ENCODE measurements around the gene SEPTIN12.

SEPTIN12 gene

DNA sequence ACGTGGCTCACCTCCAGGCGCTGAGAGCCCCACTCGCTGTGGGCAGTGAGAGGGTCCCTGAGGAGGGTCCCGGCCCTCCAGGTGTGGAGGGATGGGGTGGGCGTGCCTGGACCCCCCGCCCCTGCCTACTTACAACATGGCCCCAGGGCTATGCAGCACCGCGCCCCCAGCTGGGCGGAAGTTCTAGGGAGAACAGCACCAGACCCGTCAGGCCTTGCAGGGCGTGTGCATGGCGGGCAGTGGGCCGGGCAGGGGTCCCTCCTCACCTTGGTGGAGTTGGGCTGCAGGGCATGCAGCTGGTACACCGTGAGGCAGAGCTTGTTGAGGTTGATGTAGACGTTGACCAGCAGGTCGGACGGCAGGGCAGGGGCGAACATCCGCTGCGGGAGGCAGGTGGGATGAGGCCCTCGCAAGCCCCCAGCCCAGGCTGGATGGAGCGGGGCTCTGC lies 9.7 kb upstream of the SEPTIN12 start:
- Histone ChIP-seq H3K27me3 (ENCODE audit: control insufficient read depth in 1 of 2, insufficient read depth in 2 of 2, low read length in 2 of 2) (no peaks in the 10 kb centered on the region), H3K9ac (ENCODE audit: low read depth in 1 of 2, low read length in 2 of 2) (no peak overlapping the region), H3K4me3 (ENCODE audit: low read depth in 1 of 2, low read length in 2 of 2) (no peak overlapping the region), H3K27ac (ENCODE audit: low read depth, low read length) (no peak overlapping the region), H3K4me1 (ENCODE audit: control insufficient read depth in 1 of 2, insufficient read depth in 2 of 2, low read length in 2 of 2) (peaks cover 29 to 32% of the 10 kb centered on the region in 2 donors), H3K9me3 (ENCODE audit: control insufficient read depth in 1 of 2, low read length in 2 of 2) (no peaks in the 10 kb centered on the region), H3K36me3 (ENCODE audit: control insufficient read depth in 1 of 2, insufficient read depth in 2 of 2, low read length in 2 of 2) (peaks cover 0 to 15% of the 10 kb centered on the region in 2 donors)

DNA sequence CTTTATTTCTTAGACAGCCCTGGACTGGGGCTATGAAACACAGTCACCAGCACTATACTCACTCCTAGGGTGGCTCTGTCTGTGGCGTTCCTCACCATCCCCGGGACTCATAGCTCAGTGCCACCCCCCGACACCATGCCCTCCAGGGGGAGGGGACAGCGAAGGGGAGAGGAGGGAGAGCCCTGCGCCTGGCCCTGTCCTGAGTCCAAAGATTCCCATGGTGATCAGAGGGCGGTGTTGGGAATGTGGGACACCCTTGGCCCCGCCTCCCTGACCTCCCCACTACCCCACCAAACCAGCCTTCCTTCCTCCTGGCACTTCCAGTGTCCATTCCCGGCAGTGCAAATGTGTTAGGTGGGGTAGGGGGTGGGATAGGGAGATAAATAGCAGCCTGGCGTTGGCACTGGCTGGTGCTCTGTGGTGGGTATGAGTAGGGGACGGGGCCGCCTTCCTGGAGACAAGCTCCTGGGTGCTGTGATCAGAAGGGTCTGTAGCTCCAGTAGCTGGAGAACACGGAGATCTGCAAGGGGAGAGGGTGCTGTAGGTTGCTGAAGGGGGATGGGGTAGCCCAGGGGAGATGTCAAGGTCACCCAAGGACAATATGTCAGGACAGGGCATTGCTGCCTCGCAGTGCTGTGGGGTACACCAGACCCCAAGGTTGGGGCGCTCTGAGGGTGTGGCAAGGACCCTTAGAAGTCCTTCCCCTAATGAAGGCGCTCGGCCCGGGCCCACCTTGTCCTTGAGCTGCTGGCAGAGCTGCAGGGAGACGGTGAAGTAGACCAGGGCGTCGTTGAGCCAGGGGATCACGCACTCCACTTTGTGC lies 9.0 kb upstream of the SEPTIN12 start:
- Histone ChIP-seq H3K36me3 (ENCODE audit: control insufficient read depth in 1 of 2, insufficient read depth in 2 of 2, low read length in 2 of 2) (peaks cover 0 to 15% of the 10 kb centered on the region in 2 donors), H3K9ac (ENCODE audit: low read depth in 1 of 2, low read length in 2 of 2) (no peak overlapping the region), H3K27me3 (ENCODE audit: control insufficient read depth in 1 of 2, insufficient read depth in 2 of 2, low read length in 2 of 2) (no peaks in the 10 kb centered on the region), H3K9me3 (ENCODE audit: control insufficient read depth in 1 of 2, low read length in 2 of 2) (no peaks in the 10 kb centered on the region), H3K27ac (ENCODE audit: low read depth, low read length) (no peak overlapping the region), H3K4me3 (ENCODE audit: low read depth in 1 of 2, low read length in 2 of 2) (peak overlapping the region; percentile 24 to 36), H3K4me1 (ENCODE audit: control insufficient read depth in 1 of 2, insufficient read depth in 2 of 2, low read length in 2 of 2) (peaks cover 29 to 32% of the 10 kb centered on the region in 2 donors)

- Histone ChIP-seq H3K9ac (ENCODE audit: low read depth in 1 of 2, low read length in 2 of 2) (peak overlapping the region; percentile 72 to 77), H3K27ac (ENCODE audit: low read depth, low read length) (peak overlapping the region; percentile 70), H3K27me3 (ENCODE audit: control insufficient read depth in 1 of 2, insufficient read depth in 2 of 2, low read length in 2 of 2) (no peaks in the 10 kb centered on the region), H3K4me1 (ENCODE audit: control insufficient read depth in 1 of 2, insufficient read depth in 2 of 2, low read length in 2 of 2) (peaks cover 19 to 23% of the 10 kb centered on the region in 2 donors), H3K36me3 (ENCODE audit: control insufficient read depth in 1 of 2, insufficient read depth in 2 of 2, low read length in 2 of 2) (peaks cover 0 to 15% of the 10 kb centered on the region in 2 donors), H3K4me3 (ENCODE audit: low read depth in 1 of 2, low read length in 2 of 2) (peak overlapping the region; percentile 79 to 81), H3K9me3 (ENCODE audit: control insufficient read depth in 1 of 2, low read length in 2 of 2) (no peaks in the 10 kb centered on the region)
Measured at GRCh38 chr16:4795828-4796572, 7.9 kb upstream of the SEPTIN12 start.

DNA sequence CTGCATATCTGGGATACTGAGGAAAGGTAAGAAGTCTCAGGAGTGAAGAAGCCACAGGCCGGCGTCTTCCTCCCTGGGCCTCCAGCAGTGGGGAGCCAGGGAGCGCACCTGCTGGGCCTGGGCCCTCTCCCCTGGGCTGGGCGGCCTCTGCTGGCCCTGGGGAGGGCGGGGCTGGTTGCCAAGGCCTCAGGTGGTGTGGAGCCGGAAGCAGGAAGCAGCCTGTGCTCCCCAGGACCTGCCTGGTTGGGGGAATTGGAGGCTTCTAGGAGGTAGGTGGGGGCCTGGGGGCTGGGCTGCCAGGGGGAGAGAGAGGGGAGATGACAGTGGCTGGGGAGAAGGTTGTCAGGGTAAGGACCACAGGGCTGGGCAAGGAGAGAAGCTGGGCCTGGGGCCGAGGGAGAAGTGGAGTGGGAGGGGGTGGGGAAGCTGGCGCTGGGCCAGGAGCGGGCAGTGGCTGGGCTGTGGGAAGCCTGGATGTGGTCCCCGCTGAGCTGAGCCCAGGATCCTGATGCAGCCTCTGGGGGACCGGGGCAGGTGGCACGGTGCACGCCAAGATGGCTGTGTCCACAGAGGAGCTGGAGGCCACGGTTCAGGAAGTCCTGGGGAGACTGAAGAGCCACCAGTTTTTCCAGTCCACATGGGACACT lies 7.2 kb upstream of the SEPTIN12 start, which contains the start of gene SMIM22:
TSS of gene SMIM22 (plus strand) at position 189 of the 647 bp plus-strand sequence. CDS start at position 555, 366 bp downstream.
- H3K9ac ChIP-seq (ENCODE audit: low read depth in 1 of 2, low read length in 2 of 2), result peak within 1 kb of the TSS; percentile 72 to 77
- H3K27me3 ChIP-seq (ENCODE audit: control insufficient read depth in 1 of 2, insufficient read depth in 2 of 2, low read length in 2 of 2), result no peaks in the 10 kb centered on the region
- peak within 1 kb of the TSS; percentile 70 for H3K27ac ChIP-seq (ENCODE audit: low read depth, low read length)
- H3K36me3 ChIP-seq (ENCODE audit: control insufficient read depth in 1 of 2, insufficient read depth in 2 of 2, low read length in 2 of 2), result peaks cover 0 to 15% of the 10 kb centered on the region in 2 donors
- peaks cover 12 to 16% of the 10 kb centered on the region in 2 donors for H3K4me1 ChIP-seq (ENCODE audit: control insufficient read depth in 1 of 2, insufficient read depth in 2 of 2, low read length in 2 of 2)
- H3K9me3 ChIP-seq (ENCODE audit: control insufficient read depth in 1 of 2, low read length in 2 of 2), result no peaks in the 10 kb centered on the region
- H3K4me3 ChIP-seq (ENCODE audit: low read depth in 1 of 2, low read length in 2 of 2), result peak within 1 kb of the TSS; percentile 79 to 81

- peaks cover 0 to 7% of the 10 kb centered on the region in 2 donors for H3K36me3 ChIP-seq (ENCODE audit: control insufficient read depth in 1 of 2, insufficient read depth in 2 of 2, low read length in 2 of 2)
- no peak overlapping the region for H3K4me3 ChIP-seq (ENCODE audit: low read depth in 1 of 2, low read length in 2 of 2)
- H3K9ac ChIP-seq (ENCODE audit: low read depth in 1 of 2, low read length in 2 of 2), result no peak overlapping the region
- no peaks in the 10 kb centered on the region for H3K9me3 ChIP-seq (ENCODE audit: control insufficient read depth in 1 of 2, low read length in 2 of 2)
- H3K27me3 ChIP-seq (ENCODE audit: control insufficient read depth in 1 of 2, insufficient read depth in 2 of 2, low read length in 2 of 2), result no peaks in the 10 kb centered on the region
- H3K27ac ChIP-seq (ENCODE audit: low read depth, low read length), result no peak overlapping the region
- H3K4me1 ChIP-seq (ENCODE audit: control insufficient read depth in 1 of 2, insufficient read depth in 2 of 2, low read length in 2 of 2), result peaks cover 10 to 13% of the 10 kb centered on the region in 2 donors
Measured at GRCh38 chr16:4792951-4793513, 4.9 kb upstream of the SEPTIN12 start.

DNA sequence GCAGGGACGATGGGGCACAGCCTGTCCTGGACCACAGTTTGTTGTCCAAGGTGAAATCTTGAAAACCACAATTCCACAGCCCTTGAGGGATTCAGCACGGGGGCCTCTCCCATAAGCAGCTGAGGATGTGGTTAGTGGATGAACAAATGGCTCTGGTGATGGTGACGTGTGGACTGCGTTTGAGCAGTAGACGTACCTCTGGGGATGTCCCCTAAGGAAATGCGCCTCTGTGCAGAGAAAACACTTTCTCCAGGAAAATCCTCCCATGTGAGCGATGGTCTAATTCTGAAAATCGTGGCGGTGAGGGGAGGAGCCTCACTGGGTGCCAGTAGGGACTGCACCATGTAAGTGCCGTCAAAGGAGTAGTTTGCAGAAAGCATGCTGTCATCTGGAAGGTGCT lies 2.7 kb upstream of the SEPTIN12 start:
- Histone ChIP-seq H3K27me3 (ENCODE audit: control insufficient read depth in 1 of 2, insufficient read depth in 2 of 2, low read length in 2 of 2) (no peaks in the 10 kb centered on the region), H3K9ac (ENCODE audit: low read depth in 1 of 2, low read length in 2 of 2) (no peak overlapping the region), H3K27ac (ENCODE audit: low read depth, low read length) (no peak overlapping the region), H3K36me3 (ENCODE audit: control insufficient read depth in 1 of 2, insufficient read depth in 2 of 2, low read length in 2 of 2) (no peaks in the 10 kb centered on the region), H3K4me1 (ENCODE audit: control insufficient read depth in 1 of 2, insufficient read depth in 2 of 2, low read length in 2 of 2) (peaks cover 5 to 7% of the 10 kb centered on the region in 2 donors), H3K9me3 (ENCODE audit: control insufficient read depth in 1 of 2, low read length in 2 of 2) (no peaks in the 10 kb centered on the region), H3K4me3 (ENCODE audit: low read depth in 1 of 2, low read length in 2 of 2) (no peak overlapping the region)

DNA sequence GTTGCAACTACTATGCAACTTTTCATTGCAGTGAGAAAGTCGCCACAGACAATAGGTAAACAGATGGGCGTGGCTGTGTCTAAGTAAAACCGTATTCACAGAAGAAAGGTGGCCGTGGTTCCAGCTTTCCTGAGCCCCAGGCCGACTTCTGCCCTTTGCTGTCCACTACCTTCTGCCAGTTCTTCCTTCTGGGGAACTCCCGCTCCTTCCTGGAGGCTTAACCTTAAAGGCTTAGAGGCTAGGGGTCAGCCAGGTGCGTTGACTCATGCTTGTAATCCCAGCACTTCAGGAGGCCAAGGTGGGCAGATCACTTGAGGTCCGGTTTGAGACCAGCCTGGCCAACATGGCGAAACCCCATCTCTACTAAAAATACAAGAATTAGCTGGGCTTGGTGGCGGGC lies 2.1 kb upstream of the SEPTIN12 start:
- H3K4me3 ChIP-seq (ENCODE audit: low read depth in 1 of 2, low read length in 2 of 2), result no peak overlapping the region
- H3K27me3 ChIP-seq (ENCODE audit: control insufficient read depth in 1 of 2, insufficient read depth in 2 of 2, low read length in 2 of 2), result no peaks in the 10 kb centered on the region
- H3K9ac ChIP-seq (ENCODE audit: low read depth in 1 of 2, low read length in 2 of 2), result no peak overlapping the region
- no peaks in the 10 kb centered on the region for H3K36me3 ChIP-seq (ENCODE audit: control insufficient read depth in 1 of 2, insufficient read depth in 2 of 2, low read length in 2 of 2)
- H3K27ac ChIP-seq (ENCODE audit: low read depth, low read length), result no peak overlapping the region
- H3K9me3 ChIP-seq (ENCODE audit: control insufficient read depth in 1 of 2, low read length in 2 of 2), result no peaks in the 10 kb centered on the region
- peaks cover 5 to 7% of the 10 kb centered on the region in 2 donors for H3K4me1 ChIP-seq (ENCODE audit: control insufficient read depth in 1 of 2, insufficient read depth in 2 of 2, low read length in 2 of 2)

DNA sequence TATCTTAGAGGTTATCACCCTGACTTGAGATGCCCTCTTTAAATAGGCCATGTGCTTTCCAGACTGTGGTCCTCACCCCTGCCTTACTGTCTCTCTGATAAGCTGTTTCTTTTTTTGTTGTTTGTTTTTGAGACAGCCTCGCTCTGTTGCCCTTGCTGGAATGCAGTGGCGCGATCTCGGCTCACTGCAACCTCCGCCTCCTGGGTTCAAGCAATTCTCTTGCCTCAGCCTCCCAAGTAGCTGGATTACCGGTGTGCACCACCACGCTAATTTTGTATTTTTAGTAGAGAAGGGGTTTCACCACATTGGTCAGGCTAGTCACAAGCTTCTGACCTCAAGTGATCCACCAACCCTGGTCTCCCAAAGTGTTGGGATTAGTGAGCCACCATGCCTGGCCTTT lies 765 bp upstream of the SEPTIN12 start:
- H3K4me3 ChIP-seq (ENCODE audit: low read depth in 1 of 2, low read length in 2 of 2), result no peak overlapping the region
- H3K36me3 ChIP-seq (ENCODE audit: control insufficient read depth in 1 of 2, insufficient read depth in 2 of 2, low read length in 2 of 2), result no peaks in the 10 kb centered on the region
- H3K27me3 ChIP-seq (ENCODE audit: control insufficient read depth in 1 of 2, insufficient read depth in 2 of 2, low read length in 2 of 2), result no peaks in the 10 kb centered on the region
- H3K4me1 ChIP-seq (ENCODE audit: control insufficient read depth in 1 of 2, insufficient read depth in 2 of 2, low read length in 2 of 2), result peaks cover 5 to 7% of the 10 kb centered on the region in 2 donors
- H3K9me3 ChIP-seq (ENCODE audit: control insufficient read depth in 1 of 2, low read length in 2 of 2), result no peaks in the 10 kb centered on the region
- no peak overlapping the region for H3K9ac ChIP-seq (ENCODE audit: low read depth in 1 of 2, low read length in 2 of 2)
- no peak overlapping the region for H3K27ac ChIP-seq (ENCODE audit: low read depth, low read length)

GRCh38 chr16:4788489-4788889 lies 344 bp upstream of the SEPTIN12 start:
- Histone ChIP-seq H3K27ac (ENCODE audit: low read depth, low read length) (no peak overlapping the region), H3K4me1 (ENCODE audit: control insufficient read depth in 1 of 2, insufficient read depth in 2 of 2, low read length in 2 of 2) (peaks cover 5 to 7% of the 10 kb centered on the region in 2 donors), H3K36me3 (ENCODE audit: control insufficient read depth in 1 of 2, insufficient read depth in 2 of 2, low read length in 2 of 2) (no peaks in the 10 kb centered on the region), H3K9me3 (ENCODE audit: control insufficient read depth in 1 of 2, low read length in 2 of 2) (no peaks in the 10 kb centered on the region), H3K9ac (ENCODE audit: low read depth in 1 of 2, low read length in 2 of 2) (no peak overlapping the region), H3K27me3 (ENCODE audit: control insufficient read depth in 1 of 2, insufficient read depth in 2 of 2, low read length in 2 of 2) (no peaks in the 10 kb centered on the region), H3K4me3 (ENCODE audit: low read depth in 1 of 2, low read length in 2 of 2) (no peak overlapping the region)

Data from duodenal mucosa (tissue), 2 donors.